ENCODE results near the gene TENM4. TPM values are rescaled to one million over a fixed set of nuclear protein-coding genes. Genes with fewer than 3 reads are reported as not detected.

Gene TENM4
- total RNA-seq, 1 experiment from 2014 or later: 9.9 TPM

GRCh38 chr11:78868563-78868962, 572.3 kb downstream of the TENM4 start:
- intact Hi-C loops (cut with micrococcal nuclease): no loop called here
- H3K4me1 Mint-ChIP-seq (ENCODE audit: insufficient read depth, unreplicated experiment): no peaks in the 10 kb centered on the region
- ChIA-PET POLR2A (interaction anchor here (1.4 kb wide), 1 partner anchor 32 kb away, joined by 3 read pairs; no protein-coding TSS in a partner anchor), CTCF (interaction anchor here (1.3 kb wide), 1 partner anchor 8 kb away, joined by 3 read pairs; no protein-coding TSS in a partner anchor)
- H3K27ac Mint-ChIP-seq (ENCODE audit: low read depth, unreplicated experiment): no peak overlapping the region
- DNase-seq (ENCODE audit: unreplicated experiment): no peak
- BruUV-seq (replicated peaks): no TSS peak
- no peak overlapping the region for H3K4me3 Mint-ChIP-seq (ENCODE audit: unreplicated experiment)
- no peaks in the 10 kb centered on the region for H3K9me3 Mint-ChIP-seq (ENCODE audit: unreplicated experiment)
- TF ChIP-seq, protein P1, sequence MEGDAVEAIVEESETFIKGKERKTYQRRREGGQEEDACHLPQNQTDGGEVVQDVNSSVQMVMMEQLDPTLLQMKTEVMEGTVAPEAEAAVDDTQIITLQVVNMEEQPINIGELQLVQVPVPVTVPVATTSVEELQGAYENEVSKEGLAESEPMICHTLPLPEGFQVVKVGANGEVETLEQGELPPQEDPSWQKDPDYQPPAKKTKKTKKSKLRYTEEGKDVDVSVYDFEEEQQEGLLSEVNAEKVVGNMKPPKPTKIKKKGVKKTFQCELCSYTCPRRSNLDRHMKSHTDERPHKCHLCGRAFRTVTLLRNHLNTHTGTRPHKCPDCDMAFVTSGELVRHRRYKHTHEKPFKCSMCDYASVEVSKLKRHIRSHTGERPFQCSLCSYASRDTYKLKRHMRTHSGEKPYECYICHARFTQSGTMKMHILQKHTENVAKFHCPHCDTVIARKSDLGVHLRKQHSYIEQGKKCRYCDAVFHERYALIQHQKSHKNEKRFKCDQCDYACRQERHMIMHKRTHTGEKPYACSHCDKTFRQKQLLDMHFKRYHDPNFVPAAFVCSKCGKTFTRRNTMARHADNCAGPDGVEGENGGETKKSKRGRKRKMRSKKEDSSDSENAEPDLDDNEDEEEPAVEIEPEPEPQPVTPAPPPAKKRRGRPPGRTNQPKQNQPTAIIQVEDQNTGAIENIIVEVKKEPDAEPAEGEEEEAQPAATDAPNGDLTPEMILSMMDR (IDR thresholded peaks at IDR 0.05; ENCODE audit: unreplicated experiment): no peak
- H3K27me3 Mint-ChIP-seq (ENCODE audit: insufficient read depth, unreplicated experiment): no peaks in the 10 kb centered on the region
- H3K36me3 Mint-ChIP-seq (ENCODE audit: insufficient read depth, unreplicated experiment): no peaks in the 10 kb centered on the region

GRCh38 chr11:78860720-78861422, 580.0 kb downstream of the TENM4 start:
- Mint-ChIP-seq H3K27me3 (ENCODE audit: insufficient read depth, unreplicated experiment) (no peaks in the 10 kb centered on the region), H3K4me3 (ENCODE audit: unreplicated experiment) (no peak overlapping the region), H3K9me3 (ENCODE audit: unreplicated experiment) (no peaks in the 10 kb centered on the region), H3K36me3 (ENCODE audit: insufficient read depth, unreplicated experiment) (no peaks in the 10 kb centered on the region), H3K4me1 (ENCODE audit: insufficient read depth, unreplicated experiment) (no peaks in the 10 kb centered on the region), H3K27ac (ENCODE audit: low read depth, unreplicated experiment) (no peak overlapping the region)
- intact Hi-C loops (cut with micrococcal nuclease): no loop called here
- no TSS peak for BruUV-seq (replicated peaks)
- ChIA-PET POLR2A (no interaction called here), CTCF (no interaction called here)
- TF ChIP-seq, protein P1 (IDR thresholded peaks at IDR 0.05; ENCODE audit: unreplicated experiment): no peak
- peak; percentile 43 for DNase-seq (ENCODE audit: unreplicated experiment)

GRCh38 chr11:78857688-78858087, 583.1 kb downstream of the TENM4 start:
- Mint-ChIP-seq H3K27ac (ENCODE audit: low read depth, unreplicated experiment) (no peak overlapping the region), H3K4me1 (ENCODE audit: insufficient read depth, unreplicated experiment) (no peaks in the 10 kb centered on the region), H3K36me3 (ENCODE audit: insufficient read depth, unreplicated experiment) (no peaks in the 10 kb centered on the region), H3K4me3 (ENCODE audit: unreplicated experiment) (no peak overlapping the region), H3K27me3 (ENCODE audit: insufficient read depth, unreplicated experiment) (no peaks in the 10 kb centered on the region), H3K9me3 (ENCODE audit: unreplicated experiment) (no peaks in the 10 kb centered on the region)
- TF ChIP-seq, protein P1 (IDR thresholded peaks at IDR 0.05; ENCODE audit: unreplicated experiment): no peak
- intact Hi-C loops (cut with micrococcal nuclease): no loop called here
- POLR2A ChIA-PET: interaction anchor here (0.6 kb wide), 1 partner anchor 60 kb away, joined by 3 read pairs; no protein-coding TSS in a partner anchor
- BruUV-seq (replicated peaks): no TSS peak
- no peak for DNase-seq (ENCODE audit: unreplicated experiment)
- CTCF ChIA-PET: interaction anchor here (0.7 to 1.1 kb wide), 2 partner anchors 142 to 971 kb away, joined by 3 read pairs; no protein-coding TSS in a partner anchor

- H3K36me3 Mint-ChIP-seq (ENCODE audit: insufficient read depth, unreplicated experiment): no peaks in the 10 kb centered on the region
- no peak overlapping the region for H3K4me3 Mint-ChIP-seq (ENCODE audit: unreplicated experiment)
- TF ChIP-seq, protein P1 (IDR thresholded peaks at IDR 0.05; ENCODE audit: unreplicated experiment): no peak
- intact Hi-C loops (cut with micrococcal nuclease): no loop called here
- no TSS peak for BruUV-seq (replicated peaks)
- DNase-seq (ENCODE audit: unreplicated experiment): no peak
- H3K9me3 Mint-ChIP-seq (ENCODE audit: unreplicated experiment): no peaks in the 10 kb centered on the region
- ChIA-PET POLR2A (interaction anchor here (0.7 kb wide), 1 partner anchor 388 kb away, joined by 3 read pairs; no protein-coding TSS in a partner anchor), CTCF (interaction anchor here (0.9 kb wide), 1 partner anchor 17 kb away, joined by 3 read pairs; no protein-coding TSS in a partner anchor)
- H3K4me1 Mint-ChIP-seq (ENCODE audit: insufficient read depth, unreplicated experiment): no peaks in the 10 kb centered on the region
- no peak overlapping the region for H3K27ac Mint-ChIP-seq (ENCODE audit: low read depth, unreplicated experiment)
- H3K27me3 Mint-ChIP-seq (ENCODE audit: insufficient read depth, unreplicated experiment): no peaks in the 10 kb centered on the region
These were observed 584.6 kb downstream of the TENM4 start for GRCh38 chr11:78856211-78856610.

All from MCF 10A (cell line).